Activated T-helper 9 cell treated with anti-CD3 and anti-CD28 coated beads, Interleukin-2, amount 50 U/mL, for 16 hours (primary cell): ENCODE data around the gene MGA.
A peak's percentile ranks its signal among the peaks of the same experiment; 100 is the strongest.

ENCODE experiments used
- DNase-seq: peaks from one replicate; pipeline ENCODE4 v3.0.0-alpha.2; 2020; ENCODE audit warnings: low read depth

MGA gene

DNA sequence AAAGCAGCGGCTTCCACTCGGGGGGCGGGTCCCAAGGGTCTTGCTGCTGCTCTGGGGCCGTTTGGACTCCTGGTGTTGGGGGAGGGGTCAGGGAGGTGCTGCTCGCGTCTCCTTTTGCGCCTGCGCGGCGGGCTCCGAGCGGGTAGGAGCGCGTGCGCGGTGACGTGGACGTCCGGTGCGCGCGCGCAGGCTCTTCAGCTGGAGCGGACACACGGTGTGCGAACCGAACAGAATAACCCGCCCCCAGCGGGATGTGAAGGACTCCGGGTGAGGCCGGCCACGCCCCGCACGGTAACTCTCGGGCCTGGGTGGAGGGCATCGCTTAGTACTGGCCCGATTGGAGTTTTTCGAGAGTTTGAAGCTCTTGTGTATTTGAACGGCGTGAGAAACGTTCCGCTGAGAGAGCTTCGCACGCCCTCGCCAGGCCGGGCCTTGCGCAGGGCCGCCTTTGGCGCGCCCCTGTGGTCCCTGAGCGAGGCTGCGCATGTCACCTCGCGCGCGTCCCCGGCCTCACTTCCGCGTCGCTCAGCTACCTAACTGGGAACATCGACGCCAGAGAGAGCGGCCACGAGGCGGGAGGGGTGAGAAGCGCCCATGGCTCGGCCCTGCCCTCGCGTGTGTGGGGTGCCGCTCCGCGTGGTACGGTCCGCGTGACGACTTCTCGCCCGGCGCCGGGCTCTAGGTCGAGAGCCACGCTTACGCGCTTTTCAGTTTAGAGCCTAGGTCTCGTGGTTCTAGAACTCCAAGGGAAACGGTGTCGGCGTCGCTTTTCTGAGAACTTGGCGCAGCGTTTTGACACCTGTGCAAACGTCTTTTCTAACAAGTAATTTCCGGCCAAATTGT, at the start of gene MGA:
Gene MGA (plus strand): TSS at position 171 of the 843 bp plus-strand sequence.
- peak; percentile 88 for DNase-seq

DNA sequence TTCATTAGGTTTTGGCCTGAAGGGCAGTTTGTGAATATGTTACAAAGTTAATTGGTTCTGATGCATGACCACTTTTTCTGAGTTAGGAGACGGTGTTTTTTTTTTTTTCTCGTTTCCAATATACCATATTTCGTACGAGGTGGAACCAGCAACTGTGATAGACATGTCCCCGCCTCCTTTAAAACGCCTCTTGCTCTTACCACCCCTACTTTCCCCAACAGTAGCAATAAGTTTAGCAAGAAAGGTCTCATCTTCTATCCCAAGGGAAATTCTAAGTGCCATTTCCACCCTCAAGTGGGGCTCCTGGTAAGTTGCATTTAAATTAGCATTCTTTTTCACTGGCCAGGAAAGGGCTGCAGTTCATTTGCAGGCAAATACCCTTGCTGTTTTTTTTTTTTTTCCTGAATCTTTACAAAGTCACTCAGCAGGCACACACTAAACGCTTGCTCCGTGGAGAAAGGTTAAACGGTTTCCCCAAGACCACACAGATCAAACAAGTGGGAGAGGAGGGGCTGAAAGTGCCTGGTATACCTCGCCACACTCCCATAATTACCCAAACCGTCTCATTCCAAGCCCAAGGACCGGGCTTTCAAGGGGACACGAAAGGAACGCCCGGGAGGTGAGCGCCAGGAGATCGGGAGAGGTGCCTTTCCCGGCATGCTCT, 39.5 kb upstream of the MGA start:
- DNase-seq = no peak

DNA sequence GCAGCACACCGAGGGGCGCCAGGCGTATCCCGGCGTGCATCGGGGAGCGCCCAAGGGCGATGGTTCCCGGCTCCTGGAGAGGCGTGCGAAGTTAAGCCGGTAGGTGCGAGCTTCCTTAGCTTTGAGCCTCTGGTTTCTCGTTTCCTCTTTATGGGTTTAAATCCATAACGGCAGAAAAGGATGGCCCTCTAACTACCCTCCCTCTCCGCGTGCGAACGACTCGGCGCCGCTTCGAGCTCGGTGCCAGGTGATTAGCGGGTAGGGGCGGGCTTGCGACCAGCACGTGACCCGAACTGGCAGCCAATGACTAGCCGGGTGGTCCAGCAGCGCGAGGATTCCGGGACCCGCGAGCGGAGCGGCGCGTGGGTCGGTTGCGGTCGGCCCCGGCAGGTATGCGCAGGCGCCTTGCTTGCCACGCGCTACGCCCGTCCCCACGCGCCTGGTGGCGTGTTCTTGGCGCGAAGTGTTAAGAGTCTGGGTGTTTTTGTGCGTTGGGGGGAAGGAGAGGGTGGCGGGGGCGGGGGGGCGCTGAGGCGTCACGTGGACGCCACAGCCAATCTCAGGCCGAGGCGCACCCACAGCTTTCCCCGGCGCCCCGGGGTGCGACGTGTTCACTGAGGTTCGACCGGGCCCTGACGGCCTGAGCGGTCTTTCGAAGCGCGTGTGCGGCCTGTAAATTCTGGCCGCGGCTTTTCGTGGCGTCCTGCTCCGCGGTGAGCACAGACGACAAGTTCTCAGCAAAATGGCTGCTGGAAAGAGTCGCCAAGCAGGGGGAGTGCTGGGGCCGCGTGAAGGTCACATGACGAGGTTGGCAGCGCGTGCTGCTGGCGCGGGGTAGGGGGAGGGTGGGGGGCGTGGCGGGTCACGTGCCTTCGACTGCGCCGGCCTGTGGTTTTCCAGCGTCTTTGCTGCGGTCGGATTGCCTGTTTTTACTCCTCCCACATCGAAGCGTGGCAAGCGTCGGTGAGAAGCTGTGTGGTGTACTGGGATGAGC, 38.7 kb upstream of the MGA start:
- DNase-seq = peak; percentile 72

DNA sequence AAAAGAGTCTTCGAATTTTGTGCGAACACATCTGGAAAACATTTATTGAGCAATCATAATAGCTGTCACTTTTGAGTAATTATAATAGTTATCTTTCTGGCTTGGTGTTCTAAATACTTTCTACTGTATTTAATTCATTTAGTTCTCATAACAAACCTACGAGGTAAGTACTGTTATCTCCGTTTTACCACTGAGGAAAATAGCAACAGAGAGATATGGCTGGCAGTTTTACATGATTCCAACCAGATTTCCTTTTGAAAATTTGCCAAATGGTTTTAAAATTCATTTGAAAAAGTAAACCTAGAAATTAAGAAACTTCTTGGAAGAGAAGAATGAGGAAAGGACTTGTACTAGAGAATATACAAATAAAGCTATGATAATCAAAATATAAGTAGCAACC, 37.3 kb upstream of the MGA start:
- DNase-seq = no peak

DNA sequence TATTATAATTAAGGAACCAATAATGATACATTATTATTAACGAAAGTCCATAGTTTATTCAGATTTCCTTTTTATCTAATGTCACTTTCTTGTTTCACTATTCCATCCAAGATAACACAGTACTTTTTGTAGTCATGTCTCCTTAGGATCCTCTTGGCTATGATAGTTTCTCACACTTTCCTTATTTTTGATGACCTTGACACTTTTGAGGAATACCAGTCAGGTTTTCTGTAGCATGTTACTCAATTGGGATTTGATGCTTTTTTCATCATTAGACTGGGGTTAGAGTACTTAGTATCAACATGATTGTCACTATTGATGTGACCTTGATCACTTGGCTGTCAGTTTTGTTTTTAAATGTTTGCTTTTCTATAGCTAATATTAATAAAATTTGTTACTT, 33.0 kb upstream of the MGA start:
- DNase-seq = no peak

DNA sequence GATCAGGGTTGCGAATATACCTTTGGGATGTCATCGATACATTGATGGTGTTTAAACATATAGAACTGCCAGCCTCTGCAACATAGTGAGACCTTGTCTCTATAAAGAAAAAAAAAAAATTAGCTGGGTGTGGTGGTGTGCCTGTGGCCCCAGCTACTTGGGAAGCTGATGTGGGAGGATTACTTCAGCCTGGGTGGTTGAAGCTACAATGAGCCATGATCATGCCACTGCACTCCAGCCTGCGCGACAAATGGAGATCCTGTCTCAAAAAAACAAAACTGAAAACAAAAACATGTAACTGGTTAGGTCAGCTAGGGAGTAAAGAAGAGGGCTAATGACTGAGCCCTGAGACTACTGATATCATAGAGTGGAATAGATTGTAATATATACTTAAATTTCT, 30.7 kb upstream of the MGA start:
- DNase-seq = no peak

DNA sequence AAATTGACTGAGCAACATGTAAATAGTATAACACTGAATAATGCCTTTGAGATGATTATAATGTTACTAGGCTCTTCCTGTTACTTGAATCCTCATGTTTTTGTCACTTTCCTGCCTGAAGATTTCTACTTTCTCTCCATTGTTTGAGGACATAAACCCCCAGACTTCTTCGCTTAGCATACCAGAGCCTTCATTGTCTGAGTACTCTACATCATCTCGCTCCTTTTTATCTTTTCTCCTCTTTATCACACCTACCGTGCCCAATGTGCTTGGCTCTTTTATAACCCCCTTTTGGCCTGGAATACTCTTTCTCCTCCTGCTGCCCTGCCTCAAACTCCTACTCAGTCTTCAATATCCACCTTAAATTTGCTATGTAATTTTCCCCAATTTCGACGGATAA, 30.3 kb upstream of the MGA start:
- DNase-seq = no peak

DNA sequence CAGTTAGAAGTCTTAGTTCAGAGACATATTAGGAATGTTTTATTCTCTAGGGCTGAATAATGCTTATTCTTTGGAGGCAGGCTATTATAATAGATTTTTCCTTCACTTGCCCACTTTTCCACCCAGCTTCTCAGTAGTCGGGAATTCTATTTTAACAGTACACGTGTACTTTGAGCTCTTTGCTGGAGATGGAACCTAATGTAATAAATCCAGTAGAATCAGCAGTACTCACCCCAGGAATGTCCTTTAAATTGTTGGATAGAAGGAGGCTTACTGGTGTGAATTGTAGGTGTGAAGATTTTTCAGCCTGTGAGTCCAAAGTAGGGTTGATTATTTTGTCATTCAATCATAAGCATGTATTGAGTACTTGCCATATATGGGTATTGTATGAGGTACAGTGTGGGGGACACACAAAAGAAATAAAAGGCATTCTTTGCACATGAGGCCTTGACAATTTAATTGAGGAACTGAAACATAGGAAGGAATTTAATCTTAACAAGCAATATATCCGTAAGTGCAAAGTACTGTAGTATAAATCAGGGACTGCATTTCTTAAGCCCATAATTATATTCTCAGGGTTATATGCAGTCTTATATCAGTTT, 29.5 kb upstream of the MGA start:
- no peak for DNase-seq

DNA sequence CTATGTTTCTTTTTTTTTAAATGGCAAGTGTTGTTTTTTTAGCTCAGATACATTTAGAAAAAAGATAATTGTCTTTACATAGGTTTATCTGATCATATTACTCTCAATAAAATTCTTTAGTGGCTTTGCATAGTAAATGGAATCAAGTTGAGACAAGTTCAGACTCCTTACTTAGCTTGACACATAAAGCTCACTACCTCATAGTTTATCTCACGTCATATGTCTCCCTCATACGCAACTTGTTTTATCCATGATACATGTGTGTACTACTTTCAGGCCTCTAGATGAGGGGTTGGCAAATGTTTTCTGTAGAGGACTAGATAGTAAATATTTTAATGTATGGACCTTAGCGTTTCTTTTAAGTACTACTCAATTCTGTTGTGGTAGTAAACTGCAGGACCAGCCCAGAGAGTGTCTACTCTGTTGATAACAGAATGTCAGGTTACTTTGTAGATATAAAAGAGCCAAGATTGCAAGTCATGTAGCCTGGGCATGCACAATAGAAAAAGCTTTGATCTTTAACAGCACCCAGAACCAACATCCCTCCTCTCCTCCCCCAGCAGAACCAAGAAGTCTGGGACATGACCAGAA, 28.2 kb upstream of the MGA start:
- DNase-seq = no peak

DNA sequence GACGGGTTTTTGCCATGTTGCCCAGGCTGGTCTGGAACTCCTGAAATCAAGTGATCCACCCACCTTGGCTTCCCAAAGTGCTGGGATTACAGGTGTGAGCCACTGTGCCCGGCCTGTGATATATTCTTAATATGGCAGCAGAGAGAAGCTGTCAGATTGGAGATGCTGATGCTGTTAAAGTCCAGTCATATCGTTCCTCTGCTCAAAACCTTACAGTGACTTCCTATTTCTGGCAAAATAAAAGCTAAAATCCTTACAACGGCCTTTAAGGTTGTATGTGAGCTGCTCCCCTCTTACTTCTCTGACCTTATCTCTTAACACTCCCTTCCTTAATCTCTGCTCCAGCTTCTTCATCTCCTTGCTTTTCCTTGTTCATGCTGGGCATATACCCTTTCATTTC, 26.6 kb upstream of the MGA start:
- DNase-seq = no peak

DNA sequence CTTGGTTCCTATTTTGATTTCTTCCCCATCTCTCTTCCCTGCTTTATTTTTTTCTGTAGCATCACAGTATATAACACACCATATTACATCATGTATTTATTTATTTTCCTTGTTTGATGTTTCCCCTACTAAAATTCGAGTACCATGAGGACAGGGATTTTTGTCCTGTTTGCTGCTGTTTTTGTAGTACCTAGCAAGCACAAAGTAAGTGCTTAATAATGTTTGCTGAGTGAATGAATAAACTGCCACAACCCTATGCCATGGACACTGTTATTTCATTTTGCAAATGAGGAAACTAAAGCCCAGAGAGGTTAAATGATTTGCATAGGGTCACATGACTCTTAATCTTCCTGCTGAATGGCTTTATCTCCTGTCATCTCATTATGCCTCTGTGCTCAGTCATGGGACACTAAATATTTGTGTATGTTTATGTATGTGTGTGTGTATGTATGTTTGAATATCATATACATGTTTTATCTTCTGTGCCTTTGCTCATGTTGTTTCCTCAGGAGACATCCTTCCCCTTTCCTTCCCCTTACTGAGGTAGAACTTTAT, 26.1 kb upstream of the MGA start:
- DNase-seq = no peak

DNA sequence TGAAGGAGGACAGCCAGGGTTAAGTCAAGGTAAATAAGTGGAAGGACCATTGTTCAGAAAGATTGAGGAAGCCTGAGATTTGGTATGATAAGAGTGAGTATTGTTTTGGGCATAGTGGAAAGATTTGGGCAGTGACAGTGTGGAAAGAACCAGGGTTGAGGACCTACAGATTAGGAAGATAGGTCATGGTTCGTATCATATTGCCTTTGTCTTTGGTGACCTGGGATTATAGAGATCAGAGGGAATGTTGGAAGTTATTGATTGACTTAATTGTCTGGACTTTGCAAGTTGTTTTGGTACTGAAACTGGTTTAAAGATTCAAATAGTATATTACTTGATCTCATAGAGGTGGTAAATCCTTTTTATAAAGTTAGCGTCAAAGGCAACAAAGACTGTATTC, 23.1 kb upstream of the MGA start:
- DNase-seq = no peak

DNA sequence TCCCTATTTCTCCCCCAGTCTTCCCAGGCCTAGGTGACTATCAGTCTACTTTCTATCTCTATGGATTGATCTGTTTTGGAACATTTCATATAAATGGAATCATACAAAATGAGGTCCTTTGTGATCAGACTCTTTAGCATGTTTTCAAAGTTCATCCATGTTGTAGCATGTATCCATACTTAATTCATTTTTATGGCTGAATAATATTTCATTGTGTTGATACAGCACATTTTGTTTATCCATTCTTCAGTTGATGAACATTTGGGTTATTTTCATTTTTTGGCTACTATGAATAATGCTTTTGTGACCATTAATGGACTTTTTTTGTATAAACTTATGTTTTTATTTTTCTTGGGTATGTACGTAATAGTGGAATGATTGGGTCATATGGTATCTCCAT, 19.2 kb upstream of the MGA start:
- no peak for DNase-seq

DNA sequence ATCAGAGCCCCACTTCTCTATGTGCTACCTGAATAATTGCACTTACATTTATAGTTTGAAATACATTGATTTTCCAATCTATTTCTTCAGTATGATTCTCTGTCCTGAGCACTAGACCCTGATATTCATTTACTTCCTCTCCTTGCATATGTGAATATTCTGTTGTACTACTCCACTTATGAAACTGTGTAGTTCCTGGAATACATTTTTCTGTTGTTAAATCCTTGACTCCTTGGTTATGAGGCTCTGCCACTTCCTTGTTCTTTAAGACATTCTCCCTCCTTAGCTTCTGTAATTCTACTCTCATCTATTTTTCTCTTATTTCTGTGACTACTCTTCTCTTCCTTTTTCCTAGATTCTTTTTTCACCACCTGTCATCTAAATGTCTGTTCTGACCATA, 12.9 kb upstream of the MGA start:
- DNase-seq = no peak

DNA sequence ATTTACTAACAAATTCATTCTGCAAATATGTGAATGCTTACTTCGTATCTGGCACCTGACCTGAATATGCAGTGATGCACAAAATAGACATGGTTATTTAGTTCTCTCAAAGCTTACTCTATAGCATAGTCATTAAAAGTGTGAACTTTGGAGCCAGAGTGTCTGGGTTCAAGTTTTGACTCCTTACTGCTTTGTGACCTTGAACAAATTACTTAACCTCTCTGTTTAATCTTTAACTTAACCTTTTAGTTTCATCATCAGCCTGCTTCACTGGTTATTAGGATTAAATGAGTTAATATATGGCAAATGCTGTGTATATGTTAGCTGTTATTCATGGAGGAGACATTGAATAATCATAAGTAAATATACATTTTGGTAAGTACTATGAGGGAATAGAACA, 12.1 kb upstream of the MGA start:
- DNase-seq = no peak

DNA sequence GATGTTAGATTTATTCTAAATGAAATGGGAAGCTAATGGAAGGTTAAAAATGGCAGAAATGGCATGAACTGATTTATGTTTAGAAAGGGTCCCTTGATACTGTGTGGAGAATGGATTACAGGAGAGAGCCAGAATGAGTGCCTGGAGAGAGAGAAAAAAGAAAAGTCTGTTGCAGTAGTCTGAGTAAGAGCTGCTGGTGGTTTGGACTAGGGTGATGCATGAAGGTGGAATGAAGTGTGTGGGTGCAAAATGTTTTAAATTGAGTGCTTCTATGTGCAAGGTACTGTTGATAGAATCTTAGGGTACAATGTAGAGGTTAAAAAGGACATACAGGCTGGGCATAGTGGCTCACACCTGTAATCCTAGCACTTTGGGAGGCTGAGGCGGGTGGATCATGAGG, 11.4 kb upstream of the MGA start:
- DNase-seq = no peak

DNA sequence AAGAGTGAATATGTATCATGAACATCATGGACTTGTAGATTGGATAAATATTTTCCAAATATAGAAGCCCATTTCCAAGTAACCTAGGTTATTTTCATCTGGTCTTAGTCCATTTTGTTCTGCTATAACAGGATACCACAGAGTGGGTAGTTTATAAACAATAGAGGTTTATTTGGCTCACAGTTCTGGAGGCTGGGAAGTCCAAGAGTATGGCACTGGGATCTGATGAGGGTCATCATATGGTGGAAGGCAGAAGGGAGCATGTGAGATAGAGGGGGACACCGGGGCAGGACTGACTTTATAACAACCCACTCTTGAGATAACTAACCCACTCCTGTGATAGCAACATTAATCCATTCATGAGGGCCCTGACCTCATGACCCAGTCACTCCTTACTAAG, 9.4 kb upstream of the MGA start:
- no peak for DNase-seq

DNA sequence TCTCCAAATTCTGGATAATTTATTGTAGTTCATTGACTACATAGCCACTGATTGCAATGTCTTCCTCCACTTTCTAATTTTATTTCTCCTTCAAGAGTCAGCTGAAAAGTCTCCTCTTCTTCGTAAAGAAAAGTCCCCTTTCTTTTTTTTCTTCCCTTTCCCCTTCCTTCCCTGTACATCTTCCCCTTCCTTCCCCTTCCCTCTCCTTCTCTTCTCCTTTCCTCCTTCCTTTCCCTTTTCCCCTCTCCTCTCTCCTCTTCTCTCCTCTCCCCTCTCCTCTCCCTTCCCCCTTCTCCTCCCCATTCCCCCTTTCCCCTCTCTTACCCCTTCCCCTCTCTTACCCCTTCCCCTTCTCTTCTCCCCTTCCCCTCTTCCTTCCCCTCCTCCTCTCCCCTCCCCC, 8.8 kb upstream of the MGA start:
- DNase-seq = no peak

DNA sequence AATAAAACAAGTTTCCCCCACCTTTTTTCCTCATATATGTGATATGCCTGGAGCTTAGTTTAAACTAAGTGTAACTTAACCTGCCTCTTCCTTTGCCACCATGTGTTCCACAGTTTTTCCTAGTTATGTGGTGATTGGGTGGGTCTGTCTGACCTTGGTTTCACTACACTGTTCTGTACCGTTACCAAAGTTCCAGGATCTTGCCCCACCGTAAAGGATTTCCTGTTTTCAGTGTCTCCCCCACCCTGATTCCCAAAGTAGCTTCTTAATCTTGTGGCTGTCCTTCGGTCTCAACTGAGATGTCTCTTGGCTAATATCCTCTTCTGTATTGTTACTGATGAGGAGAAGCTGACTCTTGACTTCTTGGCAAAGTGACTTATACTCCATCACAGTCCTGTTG, 6.4 kb upstream of the MGA start:
- DNase-seq = no peak

DNA sequence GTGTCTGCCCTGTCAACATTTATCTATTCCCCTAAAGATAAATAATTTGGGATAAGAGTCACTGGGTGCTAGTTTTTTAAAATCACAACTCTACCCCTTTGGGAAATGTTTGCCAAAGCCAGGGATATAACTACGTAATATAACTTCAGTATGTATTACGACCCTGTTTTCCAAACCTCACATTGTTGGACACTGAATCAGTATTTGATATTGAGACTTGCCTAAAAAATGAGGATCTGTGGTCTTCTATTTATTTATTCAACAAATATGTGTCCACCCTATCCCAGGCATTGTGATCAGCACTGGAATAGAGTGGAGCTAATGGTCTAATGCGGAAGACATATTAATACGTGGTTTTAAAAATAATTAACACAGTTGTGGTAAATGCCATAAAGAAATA, 4.5 kb upstream of the MGA start:
- DNase-seq = no peak

DNA sequence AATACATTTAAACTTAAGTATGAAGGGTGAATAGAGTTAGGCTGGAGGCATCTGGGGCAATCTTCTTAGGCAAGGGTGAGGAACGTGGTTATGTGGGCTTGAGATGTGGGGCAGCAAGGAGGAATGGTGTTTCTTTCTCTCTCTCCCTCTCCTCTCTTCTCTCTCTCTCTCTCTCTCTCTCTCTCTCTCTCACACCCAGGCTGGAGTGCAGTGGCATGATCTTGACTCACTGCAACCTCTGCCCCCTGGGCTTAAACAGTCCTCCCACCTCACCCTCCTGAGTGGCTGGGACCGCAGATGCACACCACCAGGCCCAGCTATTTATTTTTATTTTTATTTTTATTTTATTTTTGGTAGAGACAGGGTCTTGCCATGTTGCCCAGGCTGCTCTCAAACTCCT, 4.0 kb upstream of the MGA start:
- DNase-seq = no peak

DNA sequence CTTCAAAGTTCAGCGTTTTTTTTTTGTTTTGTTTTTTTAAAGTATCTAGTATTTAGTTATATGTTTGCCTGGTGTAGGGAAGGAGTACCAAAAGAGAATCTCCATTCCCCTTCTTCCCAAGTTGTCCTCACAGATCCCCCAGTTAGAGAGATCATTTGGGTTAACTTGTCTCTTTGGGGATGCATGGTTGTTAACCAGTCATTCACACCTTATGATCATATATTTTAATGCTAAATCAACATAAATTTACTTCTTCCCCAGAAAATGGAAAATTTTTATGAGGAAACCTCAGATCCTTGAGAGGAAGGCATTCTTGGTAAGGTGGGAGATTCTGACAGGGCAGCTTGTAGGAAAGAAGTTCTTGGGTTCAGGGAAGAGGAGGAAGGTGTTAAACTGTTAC, 1.5 kb upstream of the MGA start:
- DNase-seq = no peak
